Kidney (tissue), 14 donors: ENCODE data around the gene FAAP24. TPM values are rescaled to one million over a fixed set of nuclear protein-coding genes. Genes with fewer than 3 reads are reported as not detected.
"Not testable (repeated sequence)": the region's sequence is repeated elsewhere in the genome, so short reads cannot be mapped to it uniquely, and the experiment has no call there.

ENCODE experiments used
- DNase-seq, 5 donors: peaks; one replicate each; pipeline ENCODE4 v3.0.0-alpha.2; 2013 to 2020
- FAIRE-seq: peaks from 2 replicates; lab custom pipeline; 2012; peaks lifted over from hg19 to GRCh38; lab: Jason Lieb, UNC
- H3K27ac ChIP-seq, 2 donors: one replicate each; pipeline ENCODE4 v1.7.0; 2013; ENCODE audit warnings: low read depth in 2 of 2, low read length in 2 of 2, inconsistent platforms in 1 of 2
- H3K27me3 ChIP-seq: one replicate; pipeline ENCODE4 v1.7.1; 2013; ENCODE audit warnings: low read length, inconsistent platforms; ENCODE audit not compliant: control insufficient read depth, insufficient read depth
- H3K36me3 ChIP-seq, 3 donors: one replicate each; pipeline versions ENCODE4 v1.7.0 to v1.7.1; 2013; ENCODE audit warnings: low read length in 3 of 3, control low read depth in 1 of 3, inconsistent platforms in 1 of 3; ENCODE audit not compliant: insufficient read depth in 3 of 3, control insufficient read depth in 2 of 3
- H3K4me1 ChIP-seq, 3 donors: one replicate each; pipeline versions ENCODE4 v1.7.0 to v1.7.1; 2013; ENCODE audit warnings: low read length in 3 of 3, inconsistent platforms in 1 of 3, low read depth in 1 of 3; ENCODE audit not compliant: control insufficient read depth in 2 of 3, insufficient read depth in 2 of 3
- H3K4me3 ChIP-seq, 3 donors: one replicate each; pipeline versions ENCODE4 v1.7.0 to v1.8.1; 2013; ENCODE audit warnings: low read length in 3 of 3, control low read depth in 1 of 3, inconsistent platforms in 1 of 3
- H3K9ac ChIP-seq, 3 donors: one replicate each; pipeline versions ENCODE4 v1.7.0 to v1.7.1; 2013; ENCODE audit warnings: low read length in 3 of 3, control low read depth in 1 of 3, inconsistent platforms in 1 of 3
- H3K9me3 ChIP-seq, 3 donors: one replicate each; pipeline versions ENCODE4 v1.7.0 to v1.7.1; 2013; ENCODE audit warnings: low read length in 3 of 3, control low read depth in 1 of 3, inconsistent platforms in 1 of 3; ENCODE audit not compliant: control insufficient read depth in 2 of 3, insufficient read depth in 1 of 3
- CTCF ChIP-seq: IDR thresholded peaks from 3 replicates; pipeline ENCODE4 v1.5.1; 2012; ENCODE audit warnings: mild to moderate bottlenecking, moderate library complexity, borderline replicate concordance; ENCODE audit not compliant: insufficient read depth; ENCODE audit errors: extremely low read depth
- intact Hi-C: fragments of 100-400 bp; cut with DNase I; formaldehyde crosslinking; loops from one replicate; pipeline ENCODE4 v1.11.1; 2022
- polyA plus RNA-seq: library from polyadenylated mRNA; stranded (reverse); fragments of 350-450 nt; fragmentation: Illumina TruSeq; extraction: RNeasy Lipid Tissue Mini Kit (QIAGEN cat#74804); gene quantifications from one replicate; pipeline ENCODE4 v1.2.3, GENCODE V29; 2014; ENCODE audit warnings: low read depth, low replicate concordance; ENCODE audit not compliant: insufficient read depth
- total RNA-seq: library from RNA; stranded (reverse); fragmentation: NEBNext Ultra II Directional; extraction: Animal tissue kit (Norgen Biotek cat#: 25700); gene quantifications from one replicate; pipeline ENCODE4 v1.2.1, GENCODE V29; 2021
- donor health status: control.
- donor health status: control.
- donor health status: control.
- donor health status: control.
- donor health status: control.
- donor health status: DM: yes; HTN: yes; CAD: no.
- donor health status: Normal renal cell carcinoma (clear cell type).

The FAAP24 gene
- total and polyA plus RNA-seq, 2 donors from 2014 or later, result 1.4 to 2.0 TPM

- Histone ChIP-seq H3K9me3 (no peaks in the 10 kb centered on the region), H3K27ac (no peak overlapping the region), H3K9ac (no peak overlapping the region), H3K4me3 (no peak overlapping the region), H3K36me3 (peaks cover 0 to 12% (median 5%) of the 10 kb centered on the region in 3 donors), H3K27me3 (no peaks in the 10 kb centered on the region), H3K4me1 (peaks cover 0 to 11% (median 10%) of the 10 kb centered on the region in 3 donors)
- FAIRE-seq (no peak), DNase-seq (no peak)
- TF ChIP-seq CTCF, result no peak
- intact Hi-C loops, result no loop called here
Measured at GRCh38 chr19:32998722-32999121, 26.7 kb downstream of the FAAP24 start.

DNA sequence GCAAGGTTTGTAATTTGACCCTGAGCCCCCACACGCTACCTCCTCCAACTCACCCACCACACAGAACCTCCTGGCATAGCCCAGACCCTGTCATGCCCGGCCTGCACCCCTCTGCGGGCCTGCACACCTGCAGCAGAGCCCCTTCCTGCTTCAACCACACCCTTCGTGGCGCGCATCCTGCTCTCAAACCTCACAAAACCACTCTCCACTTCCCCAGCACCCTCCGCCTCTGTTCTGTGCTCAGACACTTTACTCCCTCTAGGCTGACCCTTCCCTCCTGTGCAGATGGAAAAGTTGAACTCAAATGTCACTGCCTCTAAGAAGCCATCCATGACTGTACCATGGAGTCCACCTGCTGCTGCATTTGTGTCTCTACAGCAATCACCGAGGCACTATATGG is 28.5 kb downstream of the FAAP24 start:
- no peak for FAIRE-seq
- intact Hi-C loops, result no loop called here
- Histone ChIP-seq H3K36me3 (peaks cover 0 to 12% (median 5%) of the 10 kb centered on the region in 3 donors), H3K27ac (no peak overlapping the region), H3K27me3 (no peaks in the 10 kb centered on the region), H3K4me1 (peaks cover 0 to 11% (median 10%) of the 10 kb centered on the region in 3 donors), H3K4me3 (no peak overlapping the region), H3K9ac (no peak overlapping the region), H3K9me3 (no peaks in the 10 kb centered on the region)
- no peak for TF ChIP-seq CTCF
- DNase-seq, result no peak

- H3K9me3 ChIP-seq, result no peaks in the 10 kb centered on the region
- H3K27ac ChIP-seq, result no peak overlapping the region
- DNase-seq (no peak), FAIRE-seq (no peak)
- peaks cover 0 to 11% (median 10%) of the 10 kb centered on the region in 3 donors for H3K4me1 ChIP-seq
- no peak overlapping the region for H3K4me3 ChIP-seq
- no peak for TF ChIP-seq CTCF
- intact Hi-C loops, result no loop called here
- peaks cover 0 to 12% (median 5%) of the 10 kb centered on the region in 3 donors for H3K36me3 ChIP-seq
- H3K27me3 ChIP-seq, result no peaks in the 10 kb centered on the region
- H3K9ac ChIP-seq, result no peak overlapping the region
Measured at GRCh38 chr19:33000910-33001309, 28.9 kb downstream of the FAAP24 start.

GRCh38 chr19:33002126-33002865 is 30.3 kb downstream of the FAAP24 start:
- H3K4me3 ChIP-seq, H3K9me3 ChIP-seq, FAIRE-seq, intact Hi-C loops, H3K27me3 ChIP-seq, H3K9ac ChIP-seq: not testable (repeated sequence)
- peaks cover 0 to 11% (median 10%) of the 10 kb centered on the region in 3 donors for H3K4me1 ChIP-seq
- DNase-seq, result peak in 1 of 5 donors; percentile 80
- H3K27ac ChIP-seq, result peak overlapping the region; percentile 25 to 45
- H3K36me3 ChIP-seq, result peaks cover 0 to 12% (median 8%) of the 10 kb centered on the region in 3 donors

GRCh38 chr19:33003424-33004024 is 31.5 kb downstream of the FAAP24 start:
- DNase-seq, result peak in 2 of 5 donors; percentile 22 to 25
- H3K4me3 ChIP-seq, H3K27me3 ChIP-seq, H3K9me3 ChIP-seq, H3K9ac ChIP-seq, intact Hi-C loops, FAIRE-seq, H3K36me3 ChIP-seq: not testable (repeated sequence)
- H3K27ac ChIP-seq, result peak overlapping the region in 1 of 2 donors; percentile 43
- H3K4me1 ChIP-seq, result peaks cover 0 to 11% (median 10%) of the 10 kb centered on the region in 3 donors
